GM12872 (cell line): Measurements from ENCODE around the gene PLCB4.
A peak's percentile ranks its signal among the peaks of the same experiment; 100 is the strongest.

Experiments
- TF ChIP-seq, protein P1 (sequence below): IDR thresholded peaks from 3 replicates; pipeline ENCODE4 v1.5.1; 2011; ENCODE audit warnings: low read depth, mild to moderate bottlenecking, low read length, moderate library complexity; ENCODE audit not compliant: insufficient read depth

Gene PLCB4

GRCh38 chr20:9460518-9460917 lies 391.6 kb downstream of the PLCB4 start:
- TF ChIP-seq, protein P1, sequence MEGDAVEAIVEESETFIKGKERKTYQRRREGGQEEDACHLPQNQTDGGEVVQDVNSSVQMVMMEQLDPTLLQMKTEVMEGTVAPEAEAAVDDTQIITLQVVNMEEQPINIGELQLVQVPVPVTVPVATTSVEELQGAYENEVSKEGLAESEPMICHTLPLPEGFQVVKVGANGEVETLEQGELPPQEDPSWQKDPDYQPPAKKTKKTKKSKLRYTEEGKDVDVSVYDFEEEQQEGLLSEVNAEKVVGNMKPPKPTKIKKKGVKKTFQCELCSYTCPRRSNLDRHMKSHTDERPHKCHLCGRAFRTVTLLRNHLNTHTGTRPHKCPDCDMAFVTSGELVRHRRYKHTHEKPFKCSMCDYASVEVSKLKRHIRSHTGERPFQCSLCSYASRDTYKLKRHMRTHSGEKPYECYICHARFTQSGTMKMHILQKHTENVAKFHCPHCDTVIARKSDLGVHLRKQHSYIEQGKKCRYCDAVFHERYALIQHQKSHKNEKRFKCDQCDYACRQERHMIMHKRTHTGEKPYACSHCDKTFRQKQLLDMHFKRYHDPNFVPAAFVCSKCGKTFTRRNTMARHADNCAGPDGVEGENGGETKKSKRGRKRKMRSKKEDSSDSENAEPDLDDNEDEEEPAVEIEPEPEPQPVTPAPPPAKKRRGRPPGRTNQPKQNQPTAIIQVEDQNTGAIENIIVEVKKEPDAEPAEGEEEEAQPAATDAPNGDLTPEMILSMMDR = no peak

DNA sequence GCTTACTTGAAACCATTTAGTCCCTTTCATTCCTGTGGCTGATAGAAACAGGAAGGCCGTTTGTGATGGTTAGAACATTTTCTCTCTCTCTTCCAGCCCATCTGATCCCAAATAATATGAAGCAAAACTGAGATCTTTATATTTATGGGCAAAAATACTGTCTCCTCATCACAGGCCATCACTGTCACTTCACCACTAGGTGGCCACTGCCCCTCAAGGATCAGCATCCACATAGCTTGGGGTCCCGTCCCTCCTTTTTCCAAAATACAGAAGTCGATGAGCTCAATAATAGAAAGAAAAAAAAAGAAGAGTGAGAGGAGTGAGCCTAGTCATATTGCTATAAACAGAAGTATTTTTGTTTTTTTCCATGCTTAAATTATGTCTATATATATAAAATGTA lies 399.1 kb downstream of the PLCB4 start:
- TF ChIP-seq, protein P1 = peak; percentile 71; the same call in 2 of the 3 replicates

DNA sequence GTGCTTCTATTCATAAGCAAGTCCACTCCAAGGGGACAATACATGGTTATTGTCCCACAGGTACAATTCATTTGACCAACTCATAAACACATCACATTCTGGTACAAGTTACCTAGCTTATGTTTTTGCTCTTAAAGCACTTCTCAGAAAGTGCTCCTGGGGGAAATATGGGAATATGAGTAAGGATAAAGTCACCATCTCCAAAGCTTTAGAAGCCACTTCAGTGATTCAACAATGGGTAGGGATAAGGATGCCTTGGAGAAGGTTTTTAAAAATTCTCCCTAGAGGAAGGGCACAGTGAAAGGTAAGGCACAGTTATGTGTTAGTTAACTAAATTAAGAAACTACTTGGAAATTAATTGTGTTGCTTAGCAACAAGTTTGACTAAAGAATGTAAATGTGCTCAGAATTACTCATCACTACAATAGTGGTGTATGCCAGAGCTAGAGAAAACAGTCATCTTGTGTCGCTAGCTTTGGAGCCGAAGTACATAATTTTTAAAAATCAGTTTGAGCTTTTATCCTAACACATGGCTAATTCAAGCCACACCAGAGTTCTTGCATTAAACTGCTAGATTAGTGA lies 406.0 kb downstream of the PLCB4 start:
- TF ChIP-seq, protein P1 = no peak

DNA sequence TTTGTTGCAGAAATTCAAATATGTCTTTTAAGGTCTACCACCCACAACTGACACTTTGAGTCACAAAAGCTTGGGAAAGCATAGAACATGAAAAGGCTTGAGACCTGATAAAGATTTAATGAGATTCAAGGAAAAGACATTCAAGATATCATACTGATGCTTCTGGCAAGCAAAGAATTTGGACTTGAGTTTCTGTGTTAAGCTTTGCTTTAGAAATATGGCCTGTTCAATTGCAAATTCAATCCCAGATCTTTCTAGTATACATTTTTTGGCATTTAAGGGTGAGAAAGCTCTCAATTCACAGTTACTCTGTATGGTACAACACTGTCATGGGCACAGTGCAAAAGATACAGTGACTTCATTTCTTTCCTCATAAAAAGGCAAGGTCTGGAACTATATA lies 406.6 kb downstream of the PLCB4 start:
- TF ChIP-seq, protein P1 = no peak

- TF ChIP-seq, protein P1 = no peak
Observed at GRCh38 chr20:9476174-9476573, 407.3 kb downstream of the PLCB4 start.

DNA sequence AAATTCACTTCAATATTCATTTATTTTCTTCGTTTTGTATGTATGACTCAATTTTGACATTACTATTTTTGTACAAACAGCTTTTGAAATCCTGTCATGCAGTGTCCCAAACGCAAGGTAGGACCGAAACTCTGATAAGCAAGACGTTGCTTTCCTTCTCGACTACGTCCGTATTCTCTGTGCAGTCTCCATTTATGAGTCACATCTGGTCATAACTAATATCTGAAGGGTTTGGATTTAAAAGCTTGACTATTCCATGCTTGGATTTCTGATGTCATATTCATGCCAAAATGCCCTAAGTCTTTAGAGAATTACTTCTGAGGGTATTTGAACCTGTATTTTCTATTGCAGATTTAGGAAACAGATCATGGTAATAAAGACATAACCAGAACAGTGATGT lies 407.8 kb downstream of the PLCB4 start:
- TF ChIP-seq, protein P1 = no peak

DNA sequence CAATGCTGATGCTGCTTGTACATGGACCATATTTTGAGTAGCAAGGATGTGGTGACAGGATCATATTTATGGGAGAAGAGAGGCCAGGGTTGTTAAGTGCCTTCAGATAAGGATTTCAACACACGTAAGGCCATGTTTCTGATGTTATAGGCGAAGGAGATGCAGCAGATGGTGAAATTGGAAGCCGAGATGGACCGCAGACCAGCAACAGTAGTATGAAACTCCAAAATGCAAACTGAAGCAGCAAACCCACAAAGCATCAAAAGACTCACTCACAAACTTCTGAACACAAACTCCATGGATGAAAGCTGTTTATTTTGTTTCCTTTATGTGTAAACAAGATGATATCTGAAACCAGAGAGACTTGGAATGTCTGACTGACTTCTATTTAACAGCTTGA lies 409.9 kb downstream of the PLCB4 start:
- TF ChIP-seq, protein P1 = no peak
